Peyer's patch (tissue), 4 donors: ENCODE measurements around the gene SLC24A4.

Source experiments
- CTCF ChIP-seq, 6 experiments: fragments of 450-650 bp in 4 of 6; fragments of 200-600 bp in 2 of 6; sonication (generic) in 1 of 6; IDR thresholded peaks; one replicate each; pipeline ENCODE4 v1.5.1; 2017 to 2019; ENCODE audit warnings: antibody characterized with exemption in 6 of 6, mild to moderate bottlenecking in 3 of 6, moderate library complexity in 1 of 6
- POLR2A ChIP-seq, 2 donors: fragments of 450-650 bp; IDR thresholded peaks; one replicate each; pipeline ENCODE4 v1.5.1; 2017; ENCODE audit warnings: antibody characterized with exemption in 2 of 2, mild to moderate bottlenecking in 2 of 2, moderate library complexity in 2 of 2

- TF ChIP-seq POLR2A (IDR thresholded peaks at IDR 0.05), result no peak
- TF ChIP-seq CTCF (IDR thresholded peaks at IDR 0.05), result no peak
Observed at GRCh38 chr14:92516966-92517506, 194.1 kb downstream of the SLC24A4 start.
